NCI-H187 (cell line): ENCODE measurements around the gene PRPSAP2.
"Not testable (repeated sequence)": the region's sequence is repeated elsewhere in the genome, so short reads cannot be mapped to it uniquely, and the experiment has no call there.

Source experiments
- DNase-seq, 2 experiments: peaks; one replicate each; lab custom pipeline; 2025; lab: John Stamatoyannopoulos, UW

Gene PRPSAP2

GRCh38 chr17:18889658-18890057 is 31.7 kb downstream of the PRPSAP2 start:
- DNase-seq: no peak

GRCh38 chr17:18891541-18891940 is 33.6 kb downstream of the PRPSAP2 start:
- no peak for DNase-seq

- DNase-seq: no peak
Observed at GRCh38 chr17:18896146-18896545, 38.2 kb downstream of the PRPSAP2 start.

GRCh38 chr17:18896947-18897346 is 39.0 kb downstream of the PRPSAP2 start:
- no peak for DNase-seq

GRCh38 chr17:18904482-18904881 is 46.6 kb downstream of the PRPSAP2 start:
- DNase-seq: no peak

- DNase-seq: no peak
Observed at GRCh38 chr17:18905226-18905625, 47.3 kb downstream of the PRPSAP2 start.

GRCh38 chr17:18910326-18910725 is 52.4 kb downstream of the PRPSAP2 start:
- DNase-seq: no peak

GRCh38 chr17:18910881-18911280 is 53.0 kb downstream of the PRPSAP2 start:
- DNase-seq: no peak

GRCh38 chr17:18916816-18917500 is 59.0 kb downstream of the PRPSAP2 start:
- no peak for DNase-seq

- DNase-seq: no peak
Observed at GRCh38 chr17:18917506-18918032, 59.6 kb downstream of the PRPSAP2 start.

- DNase-seq: no peak
Observed at GRCh38 chr17:18919963-18920362, 62.0 kb downstream of the PRPSAP2 start.

- DNase-seq: no peak
Observed at GRCh38 chr17:18920911-18921441, 63.0 kb downstream of the PRPSAP2 start.

- no peak for DNase-seq
Observed at GRCh38 chr17:18921485-18921884, 63.6 kb downstream of the PRPSAP2 start.

- DNase-seq: no peak
Observed at GRCh38 chr17:18921912-18922451, 64.1 kb downstream of the PRPSAP2 start.

GRCh38 chr17:18922596-18922995 is 64.7 kb downstream of the PRPSAP2 start:
- not testable (repeated sequence) for DNase-seq

GRCh38 chr17:18925187-18925586 is 67.3 kb downstream of the PRPSAP2 start:
- no peak for DNase-seq

- no peak for DNase-seq
Observed at GRCh38 chr17:18928628-18929125, 70.7 kb downstream of the PRPSAP2 start.

GRCh38 chr17:18932360-18933055 is 74.6 kb downstream of the PRPSAP2 start:
- no peak for DNase-seq

- no peak for DNase-seq
Observed at GRCh38 chr17:18933102-18934058, 75.4 kb downstream of the PRPSAP2 start.

- no peak for DNase-seq
Observed at GRCh38 chr17:18937981-18938691, 80.2 kb downstream of the PRPSAP2 start.

- DNase-seq: no peak
Observed at GRCh38 chr17:18938692-18939023, 80.7 kb downstream of the PRPSAP2 start.
